Ishikawa (cell line): ENCODE data around the gene RAB34.

Experiments used
- CEBPB ChIP-seq: IDR thresholded peaks from 2 replicates; pipeline ENCODE4 v1.6.1; 2012
- CREB1 ChIP-seq: IDR thresholded peaks from 2 replicates; pipeline ENCODE4 v1.6.1; 2012; ENCODE audit warnings: low read depth
- EP300 ChIP-seq: IDR thresholded peaks from 2 replicates; pipeline ENCODE4 v1.6.1; 2012; ENCODE audit warnings: borderline replicate concordance
- FOXM1 ChIP-seq: IDR thresholded peaks from 2 replicates; pipeline ENCODE4 v1.6.1; 2012; ENCODE audit warnings: low read depth, borderline replicate concordance
- MAX ChIP-seq: IDR thresholded peaks from 2 replicates; pipeline ENCODE4 v1.6.1; 2012
- NFIC ChIP-seq: IDR thresholded peaks from 2 replicates; pipeline ENCODE4 v1.6.1; 2012
- RAD21 ChIP-seq: IDR thresholded peaks from 2 replicates; pipeline ENCODE4 v1.6.1; 2012; ENCODE audit warnings: low read depth
- REST ChIP-seq: IDR thresholded peaks from 2 replicates; pipeline ENCODE4 v1.6.1; 2012; ENCODE audit warnings: low read depth, mild to moderate bottlenecking
- TAF1 ChIP-seq: IDR thresholded peaks from 2 replicates; pipeline ENCODE4 v1.6.1; 2012; ENCODE audit warnings: low read depth, mild to moderate bottlenecking
- YY1 ChIP-seq: IDR thresholded peaks from 2 replicates; pipeline ENCODE4 v1.6.1; 2012; ENCODE audit warnings: low read depth
- ZBTB7A ChIP-seq: IDR thresholded peaks from 2 replicates; pipeline ENCODE4 v1.6.1; 2012; ENCODE audit warnings: low read depth

GRCh38 chr17:28698253-28698941, 19.3 kb downstream of the RAB34 start:
- no peak for TF ChIP-seq CEBPB
- TF ChIP-seq REST, result no peak
- TF ChIP-seq YY1, result no peak
- no peak for TF ChIP-seq ZBTB7A
- no peak for TF ChIP-seq EP300
- TF ChIP-seq TAF1, result no peak
- no peak for TF ChIP-seq RAD21
- TF ChIP-seq CREB1, result no peak
- TF ChIP-seq MAX, result no peak
- no peak for TF ChIP-seq FOXM1
- TF ChIP-seq NFIC, result no peak
